NCI-H2107 treated with DMSO at 0.1 percent for 48 hours (cell line): Measurements from ENCODE around the gene FANCB.

Experiments used
- DNase-seq: peaks from one replicate; lab custom pipeline; 2025; ENCODE audit not compliant: unreplicated experiment; lab: John Stamatoyannopoulos, UW

The FANCB gene

GRCh38 chrX:14837155-14837554, 35.7 kb downstream of the FANCB start:
- no peak for DNase-seq

GRCh38 chrX:14832586-14832985, 40.3 kb downstream of the FANCB start:
- no peak for DNase-seq

- no peak for DNase-seq
Measured at GRCh38 chrX:14832151-14832550, 40.7 kb downstream of the FANCB start.

- DNase-seq = no peak
Measured at GRCh38 chrX:14829643-14830042, 43.2 kb downstream of the FANCB start.

DNA sequence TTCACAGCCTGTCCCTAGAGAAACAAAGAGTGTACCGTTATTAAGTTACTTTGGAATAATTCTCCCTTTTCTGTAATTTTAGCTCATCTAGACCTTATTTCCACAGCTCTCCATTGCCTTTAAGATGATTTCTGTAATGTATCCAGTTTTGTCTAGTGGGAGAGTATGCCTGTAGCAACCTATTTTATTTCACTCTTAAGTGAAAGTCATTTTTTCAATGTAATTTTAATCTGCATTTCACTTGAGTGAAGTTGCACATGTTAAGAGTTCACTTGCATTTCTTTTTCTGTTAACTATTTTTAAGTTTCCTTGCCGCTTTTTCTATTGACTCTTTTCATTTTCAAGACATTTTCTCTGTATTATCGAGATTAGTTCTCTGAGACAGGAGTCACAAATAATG, 46.5 kb downstream of the FANCB start:
- DNase-seq = no peak

GRCh38 chrX:14825851-14826250, 47.0 kb downstream of the FANCB start:
- DNase-seq = no peak

DNA sequence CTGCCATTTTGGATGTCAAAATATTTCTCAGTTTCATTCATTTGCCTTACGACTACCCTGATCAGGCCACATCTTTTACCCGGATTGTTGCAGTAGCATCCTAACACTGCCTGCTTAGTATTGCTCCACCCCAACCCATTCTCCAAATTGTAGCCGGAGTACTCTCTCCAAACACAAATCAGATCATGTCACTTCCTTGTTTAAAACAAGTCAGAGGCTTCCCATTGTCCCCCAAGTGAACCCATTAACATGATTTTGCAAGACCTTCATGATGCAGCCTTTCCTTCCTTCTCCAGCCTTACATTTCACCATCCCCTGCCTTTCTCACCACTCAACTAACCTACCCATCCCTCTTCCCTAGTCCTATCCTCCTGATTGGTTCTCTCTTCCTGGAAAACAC, 53.1 kb downstream of the FANCB start:
- DNase-seq = no peak

DNA sequence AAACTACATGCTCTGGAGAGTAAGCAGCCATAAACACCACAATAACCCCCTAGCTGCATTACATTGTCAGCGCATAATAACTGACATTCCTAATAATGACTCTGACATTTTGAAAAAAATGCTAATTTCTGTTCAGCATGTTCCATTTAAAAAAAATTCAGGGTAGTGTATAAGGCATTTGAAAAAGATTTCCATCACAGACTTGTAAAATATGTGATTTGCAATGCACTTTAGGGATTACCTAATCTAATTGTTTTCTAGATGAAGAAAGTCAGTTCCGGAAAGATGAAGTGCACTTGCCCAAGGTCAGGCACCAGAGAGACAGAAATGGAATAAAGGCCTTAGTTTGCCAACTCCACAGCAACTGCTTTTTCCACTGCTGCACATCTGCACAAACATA, 55.3 kb downstream of the FANCB start:
- no peak for DNase-seq

DNA sequence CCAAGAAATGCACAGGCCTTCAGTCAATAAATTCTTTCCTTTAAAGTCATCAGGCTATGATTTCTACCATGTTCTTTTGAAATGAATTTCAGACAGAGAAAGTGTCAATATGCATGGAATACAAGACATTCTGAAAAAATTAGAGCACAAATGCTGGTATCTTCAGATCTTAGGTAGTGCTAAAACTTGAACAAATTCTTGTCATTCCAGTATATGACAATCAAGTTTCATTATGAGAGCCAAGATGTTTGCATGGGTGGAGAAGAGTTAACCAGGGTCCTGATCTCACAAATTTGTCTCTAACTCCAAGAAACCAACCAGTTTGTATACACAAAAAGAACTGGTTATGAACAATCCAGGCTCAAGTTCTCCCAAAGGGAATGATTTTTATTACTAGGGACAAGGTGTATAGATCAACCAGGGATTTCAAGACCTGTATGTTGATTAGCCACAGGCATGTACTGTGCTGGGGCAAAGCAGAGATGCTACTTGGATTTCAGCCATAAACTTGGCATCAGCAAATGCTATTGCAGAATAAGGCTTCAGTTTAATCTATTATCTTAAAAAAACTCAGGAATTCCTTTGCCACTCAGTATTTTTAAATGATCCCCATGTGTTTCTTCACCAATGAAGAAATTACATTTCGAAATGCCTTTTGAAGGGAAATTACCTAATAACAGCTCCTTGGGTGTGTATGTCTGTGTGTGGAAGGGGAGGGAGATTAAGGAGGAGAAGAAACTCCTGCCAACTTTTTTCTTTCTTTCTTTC, 69.7 kb downstream of the FANCB start:
- DNase-seq = no peak

GRCh38 chrX:14801136-14801535, 71.7 kb downstream of the FANCB start:
- no peak for DNase-seq

DNA sequence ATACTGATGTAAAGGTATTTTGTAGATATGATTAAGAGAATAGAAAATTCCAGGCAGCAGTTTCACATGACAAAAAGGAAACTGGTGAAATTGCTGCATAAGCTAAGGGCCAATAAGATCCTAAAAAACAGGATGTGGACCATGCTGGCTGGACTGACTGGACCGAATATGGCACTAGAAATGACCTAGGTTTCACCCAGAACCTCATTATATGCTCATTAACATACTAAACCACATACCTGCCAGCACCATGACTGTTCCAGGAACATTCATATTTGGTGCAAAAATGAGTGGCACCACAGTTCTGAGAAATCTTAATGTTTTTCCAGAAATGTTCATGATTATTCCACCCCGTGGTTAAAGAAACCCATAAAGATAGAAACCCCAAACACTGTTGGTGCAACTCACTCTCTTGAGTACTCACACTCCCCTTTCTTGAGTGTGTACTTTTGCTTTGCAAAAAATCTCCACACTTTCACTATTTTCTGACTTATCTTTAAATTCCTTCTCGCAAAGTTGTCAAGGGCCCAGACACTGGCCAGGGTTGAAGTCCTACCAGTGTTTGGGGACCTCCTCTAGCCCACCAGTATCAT, 74.0 kb downstream of the FANCB start:
- no peak for DNase-seq
